AG04450 (cell line): ENCODE results near the gene NAAA. TPM values are rescaled to one million over a fixed set of nuclear protein-coding genes. Genes with fewer than 3 reads are reported as not detected.
A peak's percentile ranks its signal among the peaks of the same experiment; 100 is the strongest.

Experiments used
- CTCF ChIA-PET: fragments of 300-600, 350-600 bp; formaldehyde crosslinking; extraction: SDS; loops from one replicate; lab custom pipeline; 2022; ENCODE audit warnings: antibody characterized with exemption, inconsistent platforms; lab: Charles Lee
- POLR2A ChIA-PET: fragments of 350-600 bp; formaldehyde crosslinking; extraction: SDS; loops from one replicate; lab custom pipeline; 2021; ENCODE audit warnings: antibody characterized with exemption, inconsistent platforms; lab: Yijun Ruan, JAX
- DNase-seq: peaks from one replicate; pipeline ENCODE4 v3.0.0-alpha.2; 2011; ENCODE audit warnings: low read depth, low spot score
- H3K27ac ChIP-seq: one replicate; pipeline ENCODE4 v1.5.1; 2012; ENCODE audit warnings: low read depth, low read length, control low read depth
- H3K27me3 ChIP-seq: one replicate; pipeline ENCODE4 v1.6.0; 2012; ENCODE audit warnings: low read length; ENCODE audit not compliant: control insufficient read depth, insufficient read depth
- H3K4me3 ChIP-seq: 2 replicates; pipeline ENCODE4 v1.5.1; 2011; ENCODE audit warnings: mild to moderate bottlenecking, low read depth, low read length, control low read depth
- H3K9me3 ChIP-seq: 2 replicates; pipeline ENCODE4 v1.5.1; 2012; ENCODE audit warnings: low read length; ENCODE audit not compliant: control insufficient read depth, insufficient read depth
- CTCF ChIP-seq: IDR thresholded peaks from 2 replicates; pipeline ENCODE4 v1.5.1; 2011; ENCODE audit warnings: low read depth, low read length, control low read depth, inconsistent platforms
- polyA plus RNA-seq: library from polyadenylated mRNA; depleted of rRNA; stranded (reverse); fragments of >200 nt; gene quantifications from 2 replicates; pipeline ENCODE4 v1.2.3, GENCODE V29; 2011

The NAAA gene
- polyA plus RNA-seq, 1 experiment, result 14.7 TPM

- TF ChIP-seq CTCF, result no peak
- Histone ChIP-seq H3K27me3 (no peaks in the 10 kb centered on the region), H3K4me3 (no peak overlapping the region), H3K9me3 (no peaks in the 10 kb centered on the region), H3K27ac (no peak overlapping the region)
- ChIA-PET POLR2A (no interaction called here), CTCF (interaction anchor here (0.5 to 0.8 kb wide), 2 partner anchors 58 to 187 kb away, joined by 3 to 5 read pairs; no protein-coding TSS in a partner anchor)
- no peak for DNase-seq
Measured at GRCh38 chr4:75953509-75953908, 12.7 kb upstream of the NAAA start.

- no peak for DNase-seq
- Histone ChIP-seq H3K9me3 (no peaks in the 10 kb centered on the region), H3K4me3 (no peak overlapping the region), H3K27me3 (no peaks in the 10 kb centered on the region), H3K27ac (no peak overlapping the region)
- TF ChIP-seq CTCF, result no peak
- CTCF ChIA-PET, result interaction anchor here (1.5 kb wide), 1 partner anchor 34 kb away, joined by 8 read pairs; no protein-coding TSS in a partner anchor
- POLR2A ChIA-PET, result no interaction called here
Measured at GRCh38 chr4:75950213-75950815, 9.5 kb upstream of the NAAA start.

- POLR2A ChIA-PET, result no interaction called here
Measured at GRCh38 chr4:75948822-75949444, 8.1 kb upstream of the NAAA start.

GRCh38 chr4:75939890-75940691 lies 722 bp downstream of the NAAA start:
- DNase-seq, result no peak
- peak overlapping the region; percentile 21 for H3K27ac ChIP-seq
- no peaks in the 10 kb centered on the region for H3K27me3 ChIP-seq
- ChIA-PET POLR2A (interaction anchor here (0.7 to 1.0 kb wide), 2 partner anchors 45 to 425 kb away, joined by 3 to 5 read pairs; no protein-coding TSS in a partner anchor), CTCF (interaction anchor here (1.1 kb wide), 3 partner anchors 24 to 60 kb away, joined by 3 to 14 read pairs (median 3); no protein-coding TSS in a partner anchor)
- no peak for TF ChIP-seq CTCF
- H3K9me3 ChIP-seq, result no peaks in the 10 kb centered on the region
- H3K4me3 ChIP-seq, result peak overlapping the region; percentile 75

More at GRCh38 chr4:75948822-75949444, 8.1 kb upstream of the NAAA start:
- H3K4me3 ChIP-seq, result no peak overlapping the region
- H3K27me3 ChIP-seq, result no peaks in the 10 kb centered on the region
- no peak overlapping the region for H3K27ac ChIP-seq
- TF ChIP-seq CTCF, result no peak
- DNase-seq, result no peak
- no peaks in the 10 kb centered on the region for H3K9me3 ChIP-seq
- CTCF ChIA-PET, result no interaction called here
